Measurements from ENCODE around the gene RBM4. TPM values are rescaled to one million over a fixed set of nuclear protein-coding genes. Genes with fewer than 3 reads are reported as not detected.

The RBM4 gene
- total and polyA plus RNA-seq, 2 donors from 2014 or later, result 125 to 168 TPM

DNA sequence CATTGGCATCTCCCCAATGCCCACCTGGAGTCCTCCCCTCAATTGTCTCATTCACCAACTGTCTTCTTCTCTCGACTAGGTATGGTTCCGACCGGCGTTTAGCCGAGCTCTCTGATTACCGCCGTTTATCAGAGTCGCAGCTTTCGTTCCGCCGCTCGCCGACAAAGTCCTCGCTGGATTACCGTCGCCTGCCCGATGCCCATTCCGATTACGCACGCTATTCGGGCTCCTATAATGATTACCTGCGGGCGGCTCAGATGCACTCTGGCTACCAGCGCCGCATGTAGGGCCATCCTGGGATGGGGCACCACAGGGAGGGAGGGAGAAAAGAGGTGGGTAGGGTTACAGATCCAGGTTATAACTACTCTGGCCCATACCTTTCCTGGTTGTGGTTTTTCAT is 12.1 kb upstream of the RBM4 start:
- Histone ChIP-seq H3K27ac (ENCODE audit: low read depth in 2 of 2, low read length in 2 of 2) (no peak overlapping the region), H3K9me3 (ENCODE audit: control insufficient read depth in 2 of 3, insufficient read depth in 1 of 3, low read length in 3 of 3) (no peaks in the 10 kb centered on the region), H3K4me3 (ENCODE audit: low read length in 3 of 3) (no peak overlapping the region), H3K9ac (ENCODE audit: low read length in 3 of 3) (no peak overlapping the region), H3K27me3 (ENCODE audit: control insufficient read depth, insufficient read depth, low read length) (no peaks in the 10 kb centered on the region), H3K36me3 (ENCODE audit: control insufficient read depth in 2 of 3, insufficient read depth in 3 of 3, low read length in 3 of 3) (peaks cover 9 to 68% (median 39%) of the 10 kb centered on the region in 3 donors), H3K4me1 (ENCODE audit: control insufficient read depth in 2 of 3, insufficient read depth in 2 of 3, low read depth in 1 of 3, low read length in 3 of 3) (peaks cover 0 to 12% (median 0%) of the 10 kb centered on the region in 3 donors)
- DNase-seq (no peak), FAIRE-seq (no peak)
- TF ChIP-seq CTCF (IDR thresholded peaks at IDR 0.05; ENCODE audit: borderline replicate concordance, extremely low read depth, insufficient read depth), result no peak
- intact Hi-C loops (cut with DNase I), result no loop called here

GRCh38 chr11:66626926-66627325 is 11.6 kb upstream of the RBM4 start:
- Histone ChIP-seq H3K9ac (ENCODE audit: low read length in 3 of 3) (no peak overlapping the region), H3K4me3 (ENCODE audit: low read length in 3 of 3) (no peak overlapping the region), H3K9me3 (ENCODE audit: control insufficient read depth in 2 of 3, insufficient read depth in 1 of 3, low read length in 3 of 3) (no peaks in the 10 kb centered on the region), H3K36me3 (ENCODE audit: control insufficient read depth in 2 of 3, insufficient read depth in 3 of 3, low read length in 3 of 3) (peaks cover 9 to 66% (median 41%) of the 10 kb centered on the region in 3 donors), H3K4me1 (ENCODE audit: control insufficient read depth in 2 of 3, insufficient read depth in 2 of 3, low read depth in 1 of 3, low read length in 3 of 3) (peaks cover 0 to 12% (median 0%) of the 10 kb centered on the region in 3 donors), H3K27me3 (ENCODE audit: control insufficient read depth, insufficient read depth, low read length) (no peaks in the 10 kb centered on the region), H3K27ac (ENCODE audit: low read depth in 2 of 2, low read length in 2 of 2) (no peak overlapping the region)
- FAIRE-seq (no peak), DNase-seq (no peak)
- intact Hi-C loops (cut with DNase I), result no loop called here
- TF ChIP-seq CTCF (IDR thresholded peaks at IDR 0.05; ENCODE audit: borderline replicate concordance, extremely low read depth, insufficient read depth), result no peak

- Histone ChIP-seq H3K4me1 (ENCODE audit: control insufficient read depth in 2 of 3, insufficient read depth in 2 of 3, low read depth in 1 of 3, low read length in 3 of 3) (peaks cover 0 to 3% (median 0%) of the 10 kb centered on the region in 3 donors), H3K9ac (ENCODE audit: low read length in 3 of 3) (no peak overlapping the region), H3K9me3 (ENCODE audit: control insufficient read depth in 2 of 3, insufficient read depth in 1 of 3, low read length in 3 of 3) (no peaks in the 10 kb centered on the region), H3K27me3 (ENCODE audit: control insufficient read depth, insufficient read depth, low read length) (no peaks in the 10 kb centered on the region), H3K36me3 (ENCODE audit: control insufficient read depth in 2 of 3, insufficient read depth in 3 of 3, low read length in 3 of 3) (peaks cover 9 to 66% (median 41%) of the 10 kb centered on the region in 3 donors), H3K27ac (ENCODE audit: low read depth in 2 of 2, low read length in 2 of 2) (no peak overlapping the region), H3K4me3 (ENCODE audit: low read length in 3 of 3) (no peak overlapping the region)
- TF ChIP-seq CTCF (IDR thresholded peaks at IDR 0.05; ENCODE audit: borderline replicate concordance, extremely low read depth, insufficient read depth), result no peak
- intact Hi-C loops (cut with DNase I), result no loop called here
- FAIRE-seq, result no peak
- DNase-seq, result no peak
Observed at GRCh38 chr11:66628061-66628603, 10.4 kb upstream of the RBM4 start.

DNA sequence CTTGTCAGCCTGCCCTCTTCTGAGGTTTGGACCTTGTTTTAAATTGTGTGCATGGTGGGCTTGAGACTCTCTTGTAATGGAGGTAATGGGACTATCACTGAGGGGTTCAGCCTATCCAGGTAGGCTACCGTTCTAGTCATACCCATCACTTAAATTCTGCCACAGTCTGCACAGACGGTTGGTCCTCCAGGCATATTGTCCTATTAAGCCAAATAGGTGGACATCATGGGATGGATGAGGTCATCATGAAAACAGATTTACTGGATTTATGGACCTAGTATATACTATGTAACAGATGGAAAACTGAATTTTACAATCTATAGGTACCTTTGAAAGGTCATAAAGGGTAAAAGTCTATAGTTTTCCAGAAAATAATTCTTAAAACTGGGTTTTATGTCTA is 9.1 kb upstream of the RBM4 start:
- Histone ChIP-seq H3K4me3 (ENCODE audit: low read length in 3 of 3) (no peak overlapping the region), H3K9me3 (ENCODE audit: control insufficient read depth in 2 of 3, insufficient read depth in 1 of 3, low read length in 3 of 3) (no peaks in the 10 kb centered on the region), H3K9ac (ENCODE audit: low read length in 3 of 3) (no peak overlapping the region), H3K27me3 (ENCODE audit: control insufficient read depth, insufficient read depth, low read length) (no peaks in the 10 kb centered on the region), H3K4me1 (ENCODE audit: control insufficient read depth in 2 of 3, insufficient read depth in 2 of 3, low read depth in 1 of 3, low read length in 3 of 3) (no peaks in the 10 kb centered on the region), H3K36me3 (ENCODE audit: control insufficient read depth in 2 of 3, insufficient read depth in 3 of 3, low read length in 3 of 3) (peaks cover 10 to 57% (median 31%) of the 10 kb centered on the region in 3 donors), H3K27ac (ENCODE audit: low read depth in 2 of 2, low read length in 2 of 2) (no peak overlapping the region)
- intact Hi-C loops (cut with DNase I), result no loop called here
- DNase-seq (no peak), FAIRE-seq (no peak)
- no peak for TF ChIP-seq CTCF (IDR thresholded peaks at IDR 0.05; ENCODE audit: borderline replicate concordance, extremely low read depth, insufficient read depth)

Data from kidney (tissue), 14 donors.